HG02763 (cell line): Measurements from ENCODE around the gene CTIF.
"Not testable (repeated sequence)": the region's sequence is repeated elsewhere in the genome, so short reads cannot be mapped to it uniquely, and the experiment has no call there.

ENCODE experiments used
- ATAC-seq: cut with Tn5 transposase; IDR thresholded peaks from one replicate; pipeline ENCODE4 v1.9.1; 2021; ENCODE audit warnings: mild to moderate bottlenecking, moderate library complexity; ENCODE audit not compliant: unreplicated experiment

CTIF gene

DNA sequence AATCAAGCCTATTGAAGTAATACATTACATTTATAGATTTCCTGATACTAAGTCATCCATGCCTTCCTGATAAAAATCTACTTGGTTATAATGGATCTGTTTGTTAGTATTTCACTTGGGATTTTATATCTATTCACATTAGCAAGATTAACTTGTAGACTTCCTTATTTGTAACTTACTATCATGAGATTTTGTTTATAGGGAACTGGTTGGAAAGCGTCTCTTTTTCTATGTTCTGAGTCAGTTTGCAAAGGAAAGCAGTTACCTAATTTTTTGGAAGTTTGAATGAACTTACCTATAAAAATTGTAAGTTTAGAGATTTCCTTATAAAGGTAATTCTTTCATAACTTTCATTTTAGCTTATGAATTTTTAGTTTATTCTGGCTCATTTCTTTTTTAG lies 270.5 kb downstream of the CTIF start:
- ATAC-seq: no peak

- ATAC-seq: no peak
These were observed 272.0 kb downstream of the CTIF start for GRCh38 chr18:48810805-48811204.

DNA sequence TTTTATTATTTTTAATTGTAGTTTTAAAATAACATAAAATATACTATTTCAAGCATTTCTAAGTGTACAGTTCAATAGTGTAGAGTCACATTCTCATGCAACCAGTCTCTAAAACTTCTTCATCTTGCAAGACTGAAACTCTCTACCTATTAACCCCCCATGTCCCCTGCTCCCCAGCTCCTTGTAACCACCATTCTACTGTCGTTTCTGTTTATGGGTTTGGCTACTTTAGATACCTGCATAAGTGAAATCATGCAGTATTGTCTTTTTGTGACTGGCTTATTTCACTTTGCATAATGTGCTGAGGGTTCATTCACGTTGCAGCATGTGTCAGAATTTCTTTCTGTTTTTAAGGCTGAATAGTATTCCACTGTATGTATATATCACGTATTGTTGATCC lies 272.6 kb downstream of the CTIF start:
- no peak for ATAC-seq

DNA sequence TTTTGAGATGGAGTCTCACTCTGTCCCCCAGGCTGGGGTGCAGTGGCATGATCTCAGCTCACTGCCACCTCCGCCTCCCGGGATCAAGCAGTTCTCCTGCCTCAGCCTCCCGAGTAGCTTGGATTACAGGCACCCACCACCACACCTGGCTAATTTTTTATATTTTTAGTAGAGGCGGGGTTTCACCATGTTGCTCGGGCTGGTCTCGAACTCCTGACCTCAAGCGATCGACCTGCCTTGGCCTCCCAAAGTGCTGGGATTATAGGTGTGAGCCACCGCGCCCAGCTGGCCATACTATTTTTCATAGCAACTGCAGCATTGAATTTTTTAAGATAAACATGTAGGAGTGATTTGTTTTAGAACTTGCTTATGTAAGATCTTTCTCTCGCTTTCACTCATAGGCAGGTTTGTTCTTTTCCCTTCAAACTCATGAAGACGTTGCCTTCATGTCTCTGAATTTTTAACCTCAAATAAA lies 273.2 kb downstream of the CTIF start:
- not testable (repeated sequence) for ATAC-seq

- ATAC-seq: no peak
These were observed 274.5 kb downstream of the CTIF start for GRCh38 chr18:48813321-48813720.

DNA sequence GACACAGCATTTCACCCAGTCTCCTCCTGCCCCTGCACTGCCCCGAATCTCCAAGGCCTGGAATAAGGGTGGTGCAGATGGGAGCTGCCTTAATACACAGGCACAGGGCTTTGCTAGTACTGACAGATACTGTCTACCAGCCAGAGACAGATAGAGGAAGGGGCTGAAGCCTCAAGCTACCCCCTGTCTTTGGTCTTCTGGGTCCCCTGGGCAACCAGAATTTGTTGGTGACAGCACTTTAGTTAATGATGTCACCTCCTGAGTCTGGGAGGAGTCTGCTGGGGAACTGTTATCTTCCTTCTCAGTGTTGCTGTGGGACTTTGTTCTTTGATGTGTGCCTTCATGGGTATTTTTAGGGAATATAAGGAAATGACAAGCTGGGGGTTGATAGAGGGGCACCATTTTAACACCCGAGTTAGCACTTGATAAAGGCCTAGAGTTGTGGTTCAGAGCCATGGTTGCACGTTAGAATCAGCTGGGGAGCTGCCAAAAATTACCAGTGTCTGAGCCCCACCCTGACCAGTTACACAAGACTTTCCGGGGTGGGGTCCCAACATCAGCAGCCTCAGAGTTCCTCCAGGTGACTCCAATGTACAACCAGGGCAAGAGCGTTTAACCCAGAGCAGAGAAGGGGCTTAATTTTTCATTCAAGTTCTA lies 275.1 kb downstream of the CTIF start:
- no peak for ATAC-seq

DNA sequence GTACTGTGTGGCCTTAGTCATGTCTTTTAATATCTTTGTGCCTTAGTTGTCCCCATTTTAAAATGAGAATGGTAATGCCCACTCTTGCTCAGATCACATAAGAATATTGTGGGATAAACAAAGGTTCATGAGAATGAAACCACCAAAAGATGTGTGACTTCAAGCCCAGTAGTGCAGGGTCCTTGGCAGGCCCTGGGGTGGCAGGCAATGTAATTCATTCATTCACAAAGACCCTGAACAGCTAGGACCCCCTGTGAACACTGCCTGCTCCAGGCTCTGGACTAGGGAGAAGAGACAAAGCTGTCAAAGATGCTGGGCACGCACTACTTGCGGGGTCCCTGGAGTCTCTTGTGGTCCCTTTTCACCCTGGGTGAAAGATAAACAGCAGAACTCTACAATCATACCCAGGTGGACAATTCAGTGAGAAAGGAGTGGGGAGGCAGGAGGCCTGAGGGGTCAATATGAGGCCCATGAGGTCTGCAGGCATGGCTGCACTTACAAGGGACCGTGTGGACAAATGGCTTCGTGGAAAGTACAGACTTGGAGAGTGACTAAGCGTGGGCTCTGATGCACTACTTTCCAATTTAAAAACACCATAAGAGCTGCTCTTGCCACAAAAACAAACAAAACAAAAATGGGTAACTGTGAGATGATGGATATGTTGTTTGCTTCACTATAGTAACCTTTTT lies 275.8 kb downstream of the CTIF start:
- no peak for ATAC-seq

- ATAC-seq: no peak
These were observed 276.3 kb downstream of the CTIF start for GRCh38 chr18:48815179-48815515.

GRCh38 chr18:48815581-48816324 lies 276.9 kb downstream of the CTIF start:
- no peak for ATAC-seq

DNA sequence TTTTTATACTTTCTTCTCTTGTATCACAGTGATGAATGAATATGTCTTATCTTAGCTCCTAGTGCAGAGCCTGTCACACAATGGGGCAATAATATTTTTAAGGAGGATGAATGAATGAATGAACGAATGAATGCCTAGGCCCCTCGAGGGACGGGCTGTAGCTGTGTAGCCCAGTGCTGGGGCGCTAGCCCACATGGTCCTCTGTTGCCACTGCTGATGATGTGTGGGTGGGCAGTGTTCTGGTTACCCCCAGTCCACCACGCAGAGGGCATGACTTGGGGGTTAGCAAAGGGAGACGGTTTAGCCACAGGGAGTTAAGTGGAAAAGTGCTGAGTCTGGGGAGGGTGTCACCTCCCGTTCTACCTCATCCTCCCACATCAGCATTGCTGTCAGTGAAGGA lies 277.7 kb downstream of the CTIF start:
- ATAC-seq: no peak

GRCh38 chr18:48817021-48817461 lies 278.2 kb downstream of the CTIF start:
- no peak for ATAC-seq

- no peak for ATAC-seq
These were observed 279.8 kb downstream of the CTIF start for GRCh38 chr18:48818329-48819254.

DNA sequence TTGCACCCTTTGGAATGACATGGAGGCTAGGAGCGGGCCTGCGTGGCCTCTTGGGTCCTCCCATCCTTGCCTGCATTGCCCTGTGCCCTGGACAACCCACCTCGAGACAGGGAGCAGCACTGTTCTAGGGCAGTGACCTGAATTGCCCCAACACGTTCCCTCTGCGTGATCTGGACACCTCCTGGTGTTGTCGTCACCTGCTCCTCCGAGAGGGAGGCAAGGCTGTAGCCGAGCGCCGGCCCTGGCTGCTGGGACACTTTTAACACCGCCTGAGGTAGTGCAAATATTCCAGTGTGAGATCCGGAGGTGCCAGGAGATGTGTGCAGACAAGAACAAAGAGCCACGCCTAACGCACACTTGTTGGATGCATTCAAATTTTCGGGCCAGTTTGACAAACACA lies 280.4 kb downstream of the CTIF start:
- ATAC-seq: no peak

GRCh38 chr18:48819781-48820482 lies 281.1 kb downstream of the CTIF start:
- no peak for ATAC-seq

- ATAC-seq: peak; percentile 84
These were observed 281.8 kb downstream of the CTIF start for GRCh38 chr18:48820483-48821250.

DNA sequence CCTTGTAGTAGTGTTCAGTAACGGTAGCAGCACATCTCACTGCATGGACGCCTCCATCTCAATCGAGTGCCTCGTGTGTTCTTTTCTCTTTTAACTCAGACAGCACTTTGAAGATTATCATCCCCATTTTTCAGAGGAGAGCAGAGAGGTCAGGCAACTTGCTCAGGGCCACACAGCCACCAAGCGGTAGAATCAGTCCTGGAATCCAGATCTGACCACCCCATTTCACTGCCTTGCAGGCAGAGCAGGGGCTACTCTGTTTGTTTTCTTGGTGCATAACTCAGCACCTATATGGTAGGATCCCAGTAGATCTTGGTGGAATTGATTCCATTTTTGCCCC lies 282.4 kb downstream of the CTIF start:
- no peak for ATAC-seq

- no peak for ATAC-seq
These were observed 283.0 kb downstream of the CTIF start for GRCh38 chr18:48821845-48822244.

DNA sequence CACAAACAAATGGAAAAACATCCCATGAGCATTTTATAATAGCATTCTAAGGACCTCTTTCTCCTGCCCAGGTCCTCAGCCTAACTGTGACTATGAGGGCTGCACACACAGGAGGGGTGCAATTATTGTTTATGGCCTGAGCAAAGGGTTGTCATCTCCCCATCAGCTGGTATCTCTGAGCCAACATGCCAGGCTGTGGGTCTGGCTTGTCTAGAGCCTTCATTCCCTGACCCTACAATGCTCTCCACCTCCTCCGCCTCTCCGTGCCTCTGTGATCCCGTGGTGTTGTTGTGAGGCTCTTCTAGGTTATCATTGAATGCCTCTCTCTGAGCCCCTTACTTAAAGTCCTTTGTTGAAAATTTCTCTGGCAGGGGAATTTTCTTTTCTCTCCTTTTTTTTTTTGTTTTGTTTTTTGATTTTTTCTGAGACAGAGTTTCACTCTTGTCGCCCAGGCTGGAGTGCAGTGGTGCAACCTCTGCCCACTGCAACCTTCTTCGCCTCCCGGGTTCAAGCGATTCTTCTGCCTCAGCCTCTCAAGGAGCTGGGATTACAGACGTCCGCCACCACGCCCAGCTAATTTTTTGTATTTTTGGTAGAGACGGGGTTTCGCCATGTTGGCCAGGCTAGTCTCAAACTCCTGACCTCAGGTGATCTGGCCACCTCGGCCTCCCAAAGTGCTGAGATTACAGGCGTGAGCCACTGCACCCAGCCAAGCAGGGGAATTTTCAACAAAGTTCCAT lies 285.6 kb downstream of the CTIF start:
- no peak for ATAC-seq
